Measurements from ENCODE around the gene CDC14C. TPM values are rescaled to one million over a fixed set of nuclear protein-coding genes. Genes with fewer than 3 reads are reported as not detected.

Gene CDC14C
- total RNA-seq, 1 experiment from 2014 or later = not detected

GRCh38 chr7:48955916-48956315 lies 31.6 kb downstream of the CDC14C start:
- no peak overlapping the region for H3K27ac ChIP-seq (ENCODE audit: low read length)
- H4K20me1 ChIP-seq (ENCODE audit: insufficient read depth, low read depth, low read length) = no peaks in the 10 kb centered on the region
- no peaks in the 10 kb centered on the region for H3K9me2 ChIP-seq (replicated peaks; ENCODE audit: insufficient read depth, low read length)
- DNase-seq = no peak
- H3K4me2 ChIP-seq (ENCODE audit: low read depth, low read length, poor library complexity, severe bottlenecking) = no peak overlapping the region
- H3K9me3 ChIP-seq (ENCODE audit: low read length) = no peaks in the 10 kb centered on the region
- no peaks in the 10 kb centered on the region for H3K36me3 ChIP-seq (ENCODE audit: insufficient read depth, low read length)
- H3K27me3 ChIP-seq (ENCODE audit: low read length) = no peaks in the 10 kb centered on the region
- no peak overlapping the region for H3K4me3 ChIP-seq (ENCODE audit: low read length)
- no peaks in the 10 kb centered on the region for H3K79me2 ChIP-seq (ENCODE audit: low read length)
- no peak overlapping the region for H3K9ac ChIP-seq (ENCODE audit: low read length)
- no peak overlapping the region for H2AFZ ChIP-seq (ENCODE audit: low read length)
- H3K4me1 ChIP-seq (ENCODE audit: low read length) = no peaks in the 10 kb centered on the region

GRCh38 chr7:48959676-48960075 lies 35.3 kb downstream of the CDC14C start:
- no peak overlapping the region for H3K27ac ChIP-seq (ENCODE audit: low read length)
- H3K4me2 ChIP-seq (ENCODE audit: low read depth, low read length, poor library complexity, severe bottlenecking) = no peak overlapping the region
- no peaks in the 10 kb centered on the region for H4K20me1 ChIP-seq (ENCODE audit: insufficient read depth, low read depth, low read length)
- no peak overlapping the region for H2AFZ ChIP-seq (ENCODE audit: low read length)
- H3K79me2 ChIP-seq (ENCODE audit: low read length) = no peaks in the 10 kb centered on the region
- H3K9me3 ChIP-seq (ENCODE audit: low read length) = no peaks in the 10 kb centered on the region
- no peak overlapping the region for H3K4me3 ChIP-seq (ENCODE audit: low read length)
- H3K36me3 ChIP-seq (ENCODE audit: insufficient read depth, low read length) = no peaks in the 10 kb centered on the region
- H3K9ac ChIP-seq (ENCODE audit: low read length) = no peak overlapping the region
- no peaks in the 10 kb centered on the region for H3K9me2 ChIP-seq (replicated peaks; ENCODE audit: insufficient read depth, low read length)
- no peak for DNase-seq
- no peaks in the 10 kb centered on the region for H3K4me1 ChIP-seq (ENCODE audit: low read length)
- no peaks in the 10 kb centered on the region for H3K27me3 ChIP-seq (ENCODE audit: low read length)

- Histone ChIP-seq H2AFZ (ENCODE audit: low read length) (no peak overlapping the region), H3K27me3 (ENCODE audit: low read length) (no peaks in the 10 kb centered on the region), H3K79me2 (ENCODE audit: low read length) (no peaks in the 10 kb centered on the region), H3K4me3 (ENCODE audit: low read length) (no peak overlapping the region), H3K9me2 (replicated peaks; ENCODE audit: insufficient read depth, low read length) (no peaks in the 10 kb centered on the region), H4K20me1 (ENCODE audit: insufficient read depth, low read depth, low read length) (no peaks in the 10 kb centered on the region), H3K4me1 (ENCODE audit: low read length) (no peaks in the 10 kb centered on the region), H3K36me3 (ENCODE audit: insufficient read depth, low read length) (no peaks in the 10 kb centered on the region), H3K9me3 (ENCODE audit: low read length) (no peaks in the 10 kb centered on the region), H3K27ac (ENCODE audit: low read length) (no peak overlapping the region), H3K4me2 (ENCODE audit: low read depth, low read length, poor library complexity, severe bottlenecking) (no peak overlapping the region), H3K9ac (ENCODE audit: low read length) (no peak overlapping the region)
- no peak for DNase-seq
Observed at GRCh38 chr7:48962821-48963505, 38.6 kb downstream of the CDC14C start.

- H3K9ac ChIP-seq (ENCODE audit: low read length) = no peak overlapping the region
- H3K79me2 ChIP-seq (ENCODE audit: low read length) = no peaks in the 10 kb centered on the region
- no peak overlapping the region for H3K4me2 ChIP-seq (ENCODE audit: low read depth, low read length, poor library complexity, severe bottlenecking)
- H2AFZ ChIP-seq (ENCODE audit: low read length) = no peak overlapping the region
- H3K27ac ChIP-seq (ENCODE audit: low read length) = no peak overlapping the region
- no peaks in the 10 kb centered on the region for H3K9me2 ChIP-seq (replicated peaks; ENCODE audit: insufficient read depth, low read length)
- no peak for DNase-seq
- no peaks in the 10 kb centered on the region for H4K20me1 ChIP-seq (ENCODE audit: insufficient read depth, low read depth, low read length)
- H3K27me3 ChIP-seq (ENCODE audit: low read length) = no peaks in the 10 kb centered on the region
- H3K9me3 ChIP-seq (ENCODE audit: low read length) = no peaks in the 10 kb centered on the region
- no peaks in the 10 kb centered on the region for H3K4me1 ChIP-seq (ENCODE audit: low read length)
- no peaks in the 10 kb centered on the region for H3K36me3 ChIP-seq (ENCODE audit: insufficient read depth, low read length)
- H3K4me3 ChIP-seq (ENCODE audit: low read length) = no peak overlapping the region
Observed at GRCh38 chr7:48964074-48964473, 39.7 kb downstream of the CDC14C start.

- Histone ChIP-seq H3K9ac (ENCODE audit: low read length) (no peak overlapping the region), H3K36me3 (ENCODE audit: insufficient read depth, low read length) (no peaks in the 10 kb centered on the region), H3K4me3 (ENCODE audit: low read length) (no peak overlapping the region), H3K27me3 (ENCODE audit: low read length) (no peaks in the 10 kb centered on the region), H2AFZ (ENCODE audit: low read length) (no peak overlapping the region), H3K9me3 (ENCODE audit: low read length) (no peaks in the 10 kb centered on the region), H3K4me1 (ENCODE audit: low read length) (no peaks in the 10 kb centered on the region), H3K4me2 (ENCODE audit: low read depth, low read length, poor library complexity, severe bottlenecking) (no peak overlapping the region), H3K79me2 (ENCODE audit: low read length) (no peaks in the 10 kb centered on the region), H3K27ac (ENCODE audit: low read length) (no peak overlapping the region), H4K20me1 (ENCODE audit: insufficient read depth, low read depth, low read length) (no peaks in the 10 kb centered on the region), H3K9me2 (replicated peaks; ENCODE audit: insufficient read depth, low read length) (no peaks in the 10 kb centered on the region)
- no peak for DNase-seq
Observed at GRCh38 chr7:48971173-48971572, 46.8 kb downstream of the CDC14C start.

- Histone ChIP-seq H3K4me1 (ENCODE audit: low read length) (no peaks in the 10 kb centered on the region), H2AFZ (ENCODE audit: low read length) (no peak overlapping the region)
Observed at GRCh38 chr7:48976253-48976652, 51.9 kb downstream of the CDC14C start.

GRCh38 chr7:48976850-48977249 lies 52.5 kb downstream of the CDC14C start:
- Histone ChIP-seq H3K9ac (ENCODE audit: low read length) (no peak overlapping the region), H3K36me3 (ENCODE audit: insufficient read depth, low read length) (no peaks in the 10 kb centered on the region)

More at GRCh38 chr7:48976253-48976652, 51.9 kb downstream of the CDC14C start:
- H3K36me3 ChIP-seq (ENCODE audit: insufficient read depth, low read length) = no peaks in the 10 kb centered on the region
- H3K27ac ChIP-seq (ENCODE audit: low read length) = no peak overlapping the region
- H3K4me3 ChIP-seq (ENCODE audit: low read length) = no peak overlapping the region
- H3K9ac ChIP-seq (ENCODE audit: low read length) = no peak overlapping the region
- no peaks in the 10 kb centered on the region for H3K9me3 ChIP-seq (ENCODE audit: low read length)
- H3K79me2 ChIP-seq (ENCODE audit: low read length) = no peaks in the 10 kb centered on the region
- no peaks in the 10 kb centered on the region for H4K20me1 ChIP-seq (ENCODE audit: insufficient read depth, low read depth, low read length)
- DNase-seq = no peak
- H3K27me3 ChIP-seq (ENCODE audit: low read length) = no peaks in the 10 kb centered on the region
- no peaks in the 10 kb centered on the region for H3K9me2 ChIP-seq (replicated peaks; ENCODE audit: insufficient read depth, low read length)
- no peak overlapping the region for H3K4me2 ChIP-seq (ENCODE audit: low read depth, low read length, poor library complexity, severe bottlenecking)

More at GRCh38 chr7:48976850-48977249, 52.5 kb downstream of the CDC14C start:
- Histone ChIP-seq H3K9me3 (ENCODE audit: low read length) (no peaks in the 10 kb centered on the region), H4K20me1 (ENCODE audit: insufficient read depth, low read depth, low read length) (no peaks in the 10 kb centered on the region), H3K27me3 (ENCODE audit: low read length) (no peaks in the 10 kb centered on the region), H3K4me1 (ENCODE audit: low read length) (no peaks in the 10 kb centered on the region), H3K4me3 (ENCODE audit: low read length) (no peak overlapping the region), H3K79me2 (ENCODE audit: low read length) (no peaks in the 10 kb centered on the region), H3K9me2 (replicated peaks; ENCODE audit: insufficient read depth, low read length) (no peaks in the 10 kb centered on the region), H3K4me2 (ENCODE audit: low read depth, low read length, poor library complexity, severe bottlenecking) (no peak overlapping the region), H2AFZ (ENCODE audit: low read length) (no peak overlapping the region), H3K27ac (ENCODE audit: low read length) (no peak overlapping the region)
- no peak for DNase-seq
